GM18951 (cell line): ENCODE data around the gene PDGFC.

Experiments used
- POLR2A ChIP-seq: IDR thresholded peaks from 4 replicates; pipeline ENCODE4 v1.6.1; 2011; ENCODE audit warnings: mild to moderate bottlenecking; ENCODE audit not compliant: insufficient read length, insufficient read depth; ENCODE audit errors: extremely low read depth
- in situ Hi-C: fragments of 300-500 bp; cut with MboI; formaldehyde crosslinking; loops from one replicate; pipeline ENCODE4 v1.12.0; 2022; ENCODE audit warnings: low sequenced_read_pairs, mixed read lengths, inconsistent platforms; ENCODE audit not compliant: unreplicated experiment

The PDGFC gene

DNA sequence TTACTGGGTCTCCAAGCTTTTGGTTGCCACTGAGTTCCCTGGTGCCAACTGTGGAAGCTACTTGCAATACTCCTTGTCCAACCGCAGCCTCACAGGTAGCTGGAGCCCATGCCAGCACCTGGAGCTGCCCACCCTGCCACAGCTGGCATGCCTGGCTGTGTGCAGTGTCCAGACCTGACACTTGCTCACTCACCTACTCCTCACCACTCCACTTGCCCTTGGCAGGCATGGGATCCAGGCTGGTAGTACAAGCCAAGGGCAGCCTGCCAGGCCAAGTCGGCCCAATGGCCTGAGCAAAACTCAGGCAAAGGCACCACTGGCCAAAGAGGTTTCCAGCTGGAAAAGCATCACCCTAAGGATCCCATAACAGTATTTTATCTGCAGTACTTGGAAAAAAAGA, 246.3 kb downstream of the PDGFC start:
- no peak for TF ChIP-seq POLR2A
- in situ Hi-C loops = no loop called here

DNA sequence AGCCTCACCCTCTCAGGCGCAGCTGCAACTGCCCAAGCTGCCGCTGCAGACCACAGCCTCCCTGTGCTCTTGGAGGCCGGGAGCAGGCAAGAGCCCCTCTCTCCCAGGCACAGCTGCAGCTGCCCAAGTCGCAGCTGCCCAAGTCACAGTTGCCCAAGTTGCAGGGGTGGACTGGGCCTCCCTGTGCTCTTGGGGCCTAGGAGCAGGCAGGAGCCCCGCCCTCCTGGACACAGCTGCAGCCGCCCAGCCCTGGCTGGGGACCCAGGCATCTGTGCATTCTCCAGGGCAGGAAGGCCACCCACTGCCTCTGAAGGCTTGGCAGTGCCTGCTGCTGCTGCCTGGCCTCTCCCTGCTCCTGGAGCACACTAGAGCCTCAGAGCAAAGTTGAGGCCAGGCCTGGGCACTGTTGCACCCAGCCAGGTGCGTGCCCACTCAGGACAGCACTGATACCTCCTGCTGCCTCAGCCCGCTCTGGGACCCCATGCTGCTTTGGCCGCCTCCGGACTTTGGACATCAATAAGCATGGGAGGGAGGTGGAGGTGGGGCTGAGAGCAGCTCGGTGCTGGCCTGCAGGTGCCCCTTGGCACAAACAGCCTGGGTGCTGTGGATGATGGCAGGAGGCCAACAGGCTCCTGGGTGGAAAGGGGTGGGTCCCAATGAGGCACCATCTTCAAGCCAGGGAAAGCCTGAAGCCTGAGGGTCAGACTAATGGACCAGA, 247.5 kb downstream of the PDGFC start:
- in situ Hi-C loops = no loop called here
- TF ChIP-seq POLR2A = no peak

DNA sequence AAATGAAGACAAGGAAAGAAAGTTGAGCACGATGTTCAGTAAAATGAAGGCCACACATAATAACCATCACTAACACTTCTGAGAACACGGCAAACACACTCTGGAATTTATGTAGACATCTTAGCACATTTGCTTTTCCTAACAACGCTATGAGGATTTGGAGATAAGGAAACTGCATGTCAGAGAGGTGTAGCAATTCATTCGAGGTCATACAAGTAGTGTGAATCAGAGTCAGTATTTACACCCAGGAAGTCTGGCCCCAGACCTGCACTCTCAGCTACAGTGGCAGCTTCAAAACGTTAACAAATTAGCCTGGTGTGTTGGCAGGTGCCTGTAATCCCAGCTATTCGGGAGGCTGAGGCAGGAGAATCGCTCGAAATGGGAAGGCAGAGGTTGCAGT, 253.4 kb downstream of the PDGFC start:
- TF ChIP-seq POLR2A = no peak
- in situ Hi-C loops = no loop called here

DNA sequence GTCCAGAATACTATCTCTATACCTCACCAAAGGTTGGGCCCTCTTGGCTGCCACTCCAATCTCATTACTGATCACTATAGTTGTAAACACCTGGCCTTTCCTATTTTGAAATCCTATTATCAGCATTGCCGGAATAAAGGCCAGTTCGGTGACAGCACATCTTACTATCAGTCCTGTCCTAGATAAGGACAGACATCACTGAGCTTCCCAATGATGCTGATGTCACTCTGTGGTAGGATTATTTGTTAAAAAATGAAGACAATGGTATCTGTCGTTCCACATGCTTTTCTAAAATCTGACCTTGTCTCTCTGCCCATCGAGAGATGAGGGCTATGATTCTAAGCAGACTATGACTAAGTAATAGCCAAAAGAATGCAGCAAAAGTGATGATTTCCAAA, 260.4 kb downstream of the PDGFC start:
- TF ChIP-seq POLR2A = no peak
- in situ Hi-C loops = no loop called here
